Measurements from ENCODE around the gene ADCY9. TPM values are rescaled to one million over a fixed set of nuclear protein-coding genes. Genes with fewer than 3 reads are reported as not detected.

ADCY9 gene
- total and polyA plus RNA-seq, 10 donors = 0.70 to 23.0 (median 11.8) TPM

DNA sequence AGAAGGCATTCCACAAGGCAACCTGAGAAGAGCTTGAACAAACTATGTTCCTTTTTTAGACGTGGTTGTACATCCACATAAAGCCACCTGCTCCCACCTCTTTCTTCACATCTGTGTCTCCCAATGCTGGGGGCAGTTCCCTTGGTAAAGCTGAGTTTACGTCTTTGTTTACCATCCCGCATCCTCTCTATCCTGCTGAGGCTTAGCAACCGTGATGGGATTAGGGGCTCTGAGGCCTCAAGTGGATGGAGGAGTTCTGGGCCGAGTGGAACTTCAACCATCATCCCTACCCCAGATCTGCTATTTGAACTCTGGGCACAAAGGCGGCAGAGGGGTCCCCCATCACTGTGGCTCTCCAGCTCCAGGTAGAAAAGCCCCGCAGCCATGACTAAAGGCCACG, 141.5 kb downstream of the ADCY9 start:
- Histone ChIP-seq H3K4me3 (no peak overlapping the region), H3K9me3 (no peaks in the 10 kb centered on the region), H3K27me3 (replicated peaks in 1 of 7) (no peaks in the 10 kb centered on the region), H3K4me1 (no peaks in the 10 kb centered on the region), H3K36me3 (peaks cover 0 to 53% (median 6%) of the 10 kb centered on the region in 6 donors), H3K27ac (no peak overlapping the region)
- 86 to 94% (median 89%) methylated on average over 8 of the region's 8 CpGs for WGBS, 5 donors
- intact Hi-C loops (cut with DNase I; ENCODE audit: low total_unique reads) = no loop called here
- TF ChIP-seq, protein P1, sequence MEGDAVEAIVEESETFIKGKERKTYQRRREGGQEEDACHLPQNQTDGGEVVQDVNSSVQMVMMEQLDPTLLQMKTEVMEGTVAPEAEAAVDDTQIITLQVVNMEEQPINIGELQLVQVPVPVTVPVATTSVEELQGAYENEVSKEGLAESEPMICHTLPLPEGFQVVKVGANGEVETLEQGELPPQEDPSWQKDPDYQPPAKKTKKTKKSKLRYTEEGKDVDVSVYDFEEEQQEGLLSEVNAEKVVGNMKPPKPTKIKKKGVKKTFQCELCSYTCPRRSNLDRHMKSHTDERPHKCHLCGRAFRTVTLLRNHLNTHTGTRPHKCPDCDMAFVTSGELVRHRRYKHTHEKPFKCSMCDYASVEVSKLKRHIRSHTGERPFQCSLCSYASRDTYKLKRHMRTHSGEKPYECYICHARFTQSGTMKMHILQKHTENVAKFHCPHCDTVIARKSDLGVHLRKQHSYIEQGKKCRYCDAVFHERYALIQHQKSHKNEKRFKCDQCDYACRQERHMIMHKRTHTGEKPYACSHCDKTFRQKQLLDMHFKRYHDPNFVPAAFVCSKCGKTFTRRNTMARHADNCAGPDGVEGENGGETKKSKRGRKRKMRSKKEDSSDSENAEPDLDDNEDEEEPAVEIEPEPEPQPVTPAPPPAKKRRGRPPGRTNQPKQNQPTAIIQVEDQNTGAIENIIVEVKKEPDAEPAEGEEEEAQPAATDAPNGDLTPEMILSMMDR (IDR thresholded peaks at IDR 0.05 in 8 of 11, conservative IDR thresholded peaks at IDR 0.05 in 3 of 11) = no peak
- TF ChIP-seq POLR2AphosphoS5 (IDR thresholded peaks at IDR 0.05) (no peak), POLR2A (IDR thresholded peaks at IDR 0.05) (no peak)
- DNase-seq = no peak

DNA sequence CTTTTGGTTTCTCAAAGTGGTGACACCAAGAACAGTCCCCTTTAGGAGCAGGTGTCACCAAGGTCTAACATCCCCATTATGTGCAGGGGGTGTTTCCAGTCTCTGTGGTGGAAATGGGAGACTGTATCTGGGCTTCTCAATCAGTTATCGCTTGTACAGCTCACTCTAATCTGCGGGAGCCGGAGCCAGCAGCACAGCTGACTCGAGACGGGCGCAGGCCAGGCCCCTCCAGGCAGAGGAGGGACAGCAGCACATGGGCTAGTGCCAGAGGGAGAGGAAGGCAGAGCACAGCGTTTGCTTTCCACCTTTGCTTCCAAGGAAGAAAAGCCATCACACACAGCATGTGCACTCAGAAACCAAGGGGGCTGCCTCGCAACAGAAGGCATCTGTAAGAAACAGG, 144.5 kb downstream of the ADCY9 start:
- no peak for DNase-seq
- Histone ChIP-seq H3K27me3 (replicated peaks in 1 of 7) (no peaks in the 10 kb centered on the region), H3K9me3 (no peaks in the 10 kb centered on the region), H3K27ac (no peak overlapping the region), H3K4me1 (no peaks in the 10 kb centered on the region), H3K36me3 (peaks cover 0 to 26% (median under 1%) of the 10 kb centered on the region in 6 donors), H3K4me3 (no peak overlapping the region)
- TF ChIP-seq POLR2AphosphoS5 (IDR thresholded peaks at IDR 0.05) = no peak
- TF ChIP-seq, protein P1 (IDR thresholded peaks at IDR 0.05 in 8 of 11, conservative IDR thresholded peaks at IDR 0.05 in 3 of 11) = no peak
- TF ChIP-seq POLR2A (IDR thresholded peaks at IDR 0.05) = no peak
- WGBS, 5 donors = 84 to 96% (median 92%) methylated on average over 8 of the region's 8 CpGs
- intact Hi-C loops (cut with DNase I; ENCODE audit: low total_unique reads) = no loop called here

GRCh38 chr16:3971261-3971660, 145.0 kb downstream of the ADCY9 start:
- H3K36me3 ChIP-seq = peaks cover 0 to 28% (median 4%) of the 10 kb centered on the region in 6 donors
- TF ChIP-seq POLR2AphosphoS5 (IDR thresholded peaks at IDR 0.05) = no peak
- TF ChIP-seq, protein P1 (IDR thresholded peaks at IDR 0.05 in 8 of 11, conservative IDR thresholded peaks at IDR 0.05 in 3 of 11) = no peak
- no peak for TF ChIP-seq POLR2A (IDR thresholded peaks at IDR 0.05)
- H3K4me3 ChIP-seq = no peak overlapping the region
- no peaks in the 10 kb centered on the region for H3K27me3 ChIP-seq (replicated peaks in 1 of 7)
- 83 to 95% (median 91%) methylated on average over 9 of the region's 9 CpGs for WGBS, 5 donors
- peaks cover 0 to 4% (median 0%) of the 10 kb centered on the region in 8 donors for H3K9me3 ChIP-seq
- H3K4me1 ChIP-seq = no peaks in the 10 kb centered on the region
- H3K27ac ChIP-seq = no peak overlapping the region
- DNase-seq = no peak
- intact Hi-C loops (cut with DNase I; ENCODE audit: low total_unique reads) = no loop called here

- TF ChIP-seq POLR2AphosphoS5 (IDR thresholded peaks at IDR 0.05) (no peak), POLR2A (IDR thresholded peaks at IDR 0.05) (no peak)
- TF ChIP-seq, protein P1 (IDR thresholded peaks at IDR 0.05 in 8 of 11, conservative IDR thresholded peaks at IDR 0.05 in 3 of 11) = no peak
- H3K36me3 ChIP-seq = peaks cover 0 to 28% (median 8%) of the 10 kb centered on the region in 6 donors
- intact Hi-C loops (cut with DNase I; ENCODE audit: low total_unique reads) = no loop called here
- H3K9me3 ChIP-seq = peaks cover 0 to 5% (median 0%) of the 10 kb centered on the region in 8 donors
- H3K4me1 ChIP-seq = peaks cover 0 to 2% (median 0%) of the 10 kb centered on the region in 6 donors
- H3K27me3 ChIP-seq (replicated peaks in 1 of 7) = no peaks in the 10 kb centered on the region
- H3K27ac ChIP-seq = no peak overlapping the region
- H3K4me3 ChIP-seq = no peak overlapping the region
- DNase-seq = no peak
- 68 to 88% (median 76%) methylated on average over 8 of the region's 8 CpGs for WGBS, 5 donors
Observed at GRCh38 chr16:3968551-3968950, 147.7 kb downstream of the ADCY9 start.

Data from spleen (tissue), 11 donors.